AG08396 (cell line): ENCODE data around the gene GMEB1.
A peak's percentile ranks its signal among the peaks of the same experiment; 100 is the strongest.
"Not testable (repeated sequence)": the region's sequence is repeated elsewhere in the genome, so short reads cannot be mapped to it uniquely, and the experiment has no call there.

Source experiments
- DNase-seq: peaks from one replicate; pipeline ENCODE4 v3.0.0; 2012; ENCODE audit warnings: low spot score, mixed read lengths

The GMEB1 gene

GRCh38 chr1:28671254-28671780 is 2.7 kb downstream of the GMEB1 start:
- no peak for DNase-seq

- not testable (repeated sequence) for DNase-seq
Observed at GRCh38 chr1:28672971-28673370, 4.4 kb downstream of the GMEB1 start.

- DNase-seq = no peak
Observed at GRCh38 chr1:28675924-28676257, 7.3 kb downstream of the GMEB1 start.

- no peak for DNase-seq
Observed at GRCh38 chr1:28680151-28680550, 11.6 kb downstream of the GMEB1 start.

- DNase-seq = no peak
Observed at GRCh38 chr1:28682840-28683239, 14.3 kb downstream of the GMEB1 start.

- DNase-seq = no peak
Observed at GRCh38 chr1:28684937-28685336, 16.4 kb downstream of the GMEB1 start.

- DNase-seq = not testable (repeated sequence)
Observed at GRCh38 chr1:28691627-28692026, 23.0 kb downstream of the GMEB1 start.

- DNase-seq = no peak
Observed at GRCh38 chr1:28703629-28704028, 35.0 kb downstream of the GMEB1 start.

- no peak for DNase-seq
Observed at GRCh38 chr1:28716336-28716735, 47.8 kb downstream of the GMEB1 start.

- DNase-seq = no peak
Observed at GRCh38 chr1:28718166-28718565, 49.6 kb downstream of the GMEB1 start.

- DNase-seq = peak; percentile 42
Observed at GRCh38 chr1:28718586-28719331, 50.2 kb downstream of the GMEB1 start.

- no peak for DNase-seq
Observed at GRCh38 chr1:28719332-28719619, 50.7 kb downstream of the GMEB1 start.

GRCh38 chr1:28720376-28720775 is 51.8 kb downstream of the GMEB1 start:
- DNase-seq = no peak

- DNase-seq = not testable (repeated sequence)
Observed at GRCh38 chr1:28721927-28722326, 53.3 kb downstream of the GMEB1 start.

GRCh38 chr1:28725365-28725764 is 56.8 kb downstream of the GMEB1 start:
- not testable (repeated sequence) for DNase-seq

- DNase-seq = no peak
Observed at GRCh38 chr1:28735961-28736449, 67.4 kb downstream of the GMEB1 start.

- DNase-seq = peak; percentile 96
Observed at GRCh38 chr1:28736450-28737306, 68.1 kb downstream of the GMEB1 start, which contains the start of gene YTHDF2. Gene YTHDF2, plus strand, starts transcription at chr1:28736940. Its CDS starts 181 bp downstream, at chr1:28737121.

GRCh38 chr1:28737307-28738132 is 68.9 kb downstream of the GMEB1 start:
- DNase-seq = peak; percentile 56

GRCh38 chr1:28740118-28740517 is 71.5 kb downstream of the GMEB1 start:
- no peak for DNase-seq

- no peak for DNase-seq
Observed at GRCh38 chr1:28744184-28744583, 75.6 kb downstream of the GMEB1 start.

GRCh38 chr1:28745653-28746173 is 77.1 kb downstream of the GMEB1 start:
- no peak for DNase-seq

- no peak for DNase-seq
Observed at GRCh38 chr1:28750330-28750729, 81.7 kb downstream of the GMEB1 start.
